ENCODE measurements around the gene NYAP1.

GRCh38 chr7:100465702-100466311, 17.9 kb upstream of the NYAP1 start:
- TF ChIP-seq POLR2AphosphoS5 (IDR thresholded peaks at IDR 0.05; ENCODE audit: low read depth, low read length) (no peak), POLR2A (IDR thresholded peaks at IDR 0.05; ENCODE audit: low read depth, low read length) (no peak), TAF1 (IDR thresholded peaks at IDR 0.05; ENCODE audit: low read depth, low read length) (no peak), SPI1 (IDR thresholded peaks at IDR 0.05; ENCODE audit: low read depth, low read length) (no peak)
